ENCODE measurements around the gene ZNF276.
"Not testable (repeated sequence)": the region's sequence is repeated elsewhere in the genome, so short reads cannot be mapped to it uniquely, and the experiment has no call there.

Gene ZNF276

GRCh38 chr16:89695086-89695874 is 26.1 kb upstream of the ZNF276 start:
- Histone ChIP-seq H3K36me3 (peaks cover 42% of the 10 kb centered on the region), H3K4me3 (ENCODE audit: low read depth in 1 of 2, low read length in 1 of 2) (no peak overlapping the region), H3K9me3 (no peaks in the 10 kb centered on the region), H3K4me1 (ENCODE audit: control insufficient read depth in 1 of 2, insufficient read depth in 1 of 2, low read depth in 1 of 2, low read length in 1 of 2) (peaks cover 6 to 7% of the 10 kb centered on the region in 2 experiments), H3K27me3 (no peaks in the 10 kb centered on the region), H3K27ac (no peak overlapping the region)
- no peak for TF ChIP-seq CTCF (IDR thresholded peaks at IDR 0.05)

- TF ChIP-seq CTCF (IDR thresholded peaks at IDR 0.05) = no peak
- Histone ChIP-seq H3K36me3 (peaks cover 42% of the 10 kb centered on the region), H3K27me3 (no peaks in the 10 kb centered on the region), H3K4me3 (ENCODE audit: low read depth in 1 of 2, low read length in 1 of 2) (no peak overlapping the region), H3K4me1 (ENCODE audit: control insufficient read depth in 1 of 2, insufficient read depth in 1 of 2, low read depth in 1 of 2, low read length in 1 of 2) (peaks cover 13 to 14% of the 10 kb centered on the region in 2 experiments), H3K9me3 (no peaks in the 10 kb centered on the region), H3K27ac (no peak overlapping the region)
Measured at GRCh38 chr16:89695875-89696669, 25.3 kb upstream of the ZNF276 start.

- Histone ChIP-seq H3K36me3 (peaks cover 38% of the 10 kb centered on the region), H3K4me3 (ENCODE audit: low read depth in 1 of 2, low read length in 1 of 2) (no peak overlapping the region), H3K9me3 (no peaks in the 10 kb centered on the region), H3K4me1 (ENCODE audit: control insufficient read depth in 1 of 2, insufficient read depth in 1 of 2, low read depth in 1 of 2, low read length in 1 of 2) (peaks cover 13 to 19% of the 10 kb centered on the region in 2 experiments), H3K27ac (no peak overlapping the region), H3K27me3 (no peaks in the 10 kb centered on the region)
- no peak for TF ChIP-seq CTCF (IDR thresholded peaks at IDR 0.05)
Measured at GRCh38 chr16:89696670-89697128, 24.6 kb upstream of the ZNF276 start.

- H3K27ac ChIP-seq = no peak overlapping the region
- no peak for TF ChIP-seq CTCF (IDR thresholded peaks at IDR 0.05)
- no peak overlapping the region for H3K4me3 ChIP-seq (ENCODE audit: low read depth in 1 of 2, low read length in 1 of 2)
- H3K9me3 ChIP-seq = no peaks in the 10 kb centered on the region
- H3K36me3 ChIP-seq = peaks cover 33% of the 10 kb centered on the region
- peaks cover 15 to 23% of the 10 kb centered on the region in 2 experiments for H3K4me1 ChIP-seq (ENCODE audit: control insufficient read depth in 1 of 2, insufficient read depth in 1 of 2, low read depth in 1 of 2, low read length in 1 of 2)
- H3K27me3 ChIP-seq = no peaks in the 10 kb centered on the region
Measured at GRCh38 chr16:89697161-89697615, 24.1 kb upstream of the ZNF276 start.

GRCh38 chr16:89697616-89698331 is 23.6 kb upstream of the ZNF276 start:
- no peak overlapping the region for H3K4me3 ChIP-seq (ENCODE audit: low read depth in 1 of 2, low read length in 1 of 2)

GRCh38 chr16:89698717-89699116 is 22.6 kb upstream of the ZNF276 start:
- H3K9me3 ChIP-seq = not testable (repeated sequence)
- peaks cover 17 to 26% of the 10 kb centered on the region in 2 experiments for H3K4me1 ChIP-seq (ENCODE audit: control insufficient read depth in 1 of 2, insufficient read depth in 1 of 2, low read depth in 1 of 2, low read length in 1 of 2)

More at GRCh38 chr16:89697616-89698331, 23.6 kb upstream of the ZNF276 start:
- Histone ChIP-seq H3K36me3 (peaks cover 29% of the 10 kb centered on the region), H3K9me3 (no peaks in the 10 kb centered on the region), H3K27ac (no peak overlapping the region), H3K4me1 (ENCODE audit: control insufficient read depth in 1 of 2, insufficient read depth in 1 of 2, low read depth in 1 of 2, low read length in 1 of 2) (peaks cover 17 to 26% of the 10 kb centered on the region in 2 experiments), H3K27me3 (no peaks in the 10 kb centered on the region)
- TF ChIP-seq CTCF (IDR thresholded peaks at IDR 0.05) = no peak

GRCh38 chr16:89699629-89700099 is 21.7 kb upstream of the ZNF276 start:
- H3K27ac ChIP-seq = peak overlapping the region; percentile 94
- H3K27me3 ChIP-seq, H3K9me3 ChIP-seq: not testable (repeated sequence)
- peak overlapping the region; percentile 64 to 96 for H3K4me3 ChIP-seq (ENCODE audit: low read depth in 1 of 2, low read length in 1 of 2)
- peaks cover 16% of the 10 kb centered on the region for H3K36me3 ChIP-seq
- peaks cover 17 to 26% of the 10 kb centered on the region in 2 experiments for H3K4me1 ChIP-seq (ENCODE audit: control insufficient read depth in 1 of 2, insufficient read depth in 1 of 2, low read depth in 1 of 2, low read length in 1 of 2)

More at GRCh38 chr16:89698717-89699116, 22.6 kb upstream of the ZNF276 start:
- H3K27ac ChIP-seq; H3K27me3 ChIP-seq; H3K4me3 ChIP-seq (ENCODE audit: low read depth in 1 of 2, low read length in 1 of 2): not testable (repeated sequence)
- H3K36me3 ChIP-seq = peaks cover 23% of the 10 kb centered on the region
